Measurements from ENCODE around the gene NCBP1. TPM values are rescaled to one million over a fixed set of nuclear protein-coding genes. Genes with fewer than 3 reads are reported as not detected.
A peak's percentile ranks its signal among the peaks of the same experiment; 100 is the strongest.
"Not testable (repeated sequence)": the region's sequence is repeated elsewhere in the genome, so short reads cannot be mapped to it uniquely, and the experiment has no call there.

NCBP1 gene
- total and polyA plus RNA-seq, 2 experiments from 2014 or later, result 22.6 to 33.0 TPM

GRCh38 chr9:97615439-97616072 lies 18.1 kb upstream of the NCBP1 start:
- Histone ChIP-seq H4K20me1 (ENCODE audit: insufficient read depth, poor library complexity, severe bottlenecking) (no peaks in the 10 kb centered on the region), H3K27me3 (no peaks in the 10 kb centered on the region), H3K4me2 (no peak overlapping the region), H2AFZ (no peak overlapping the region), H3K79me2 (no peaks in the 10 kb centered on the region), H3K9me3 (ENCODE audit: low read depth) (no peaks in the 10 kb centered on the region), H3K36me3 (replicated peaks; ENCODE audit: insufficient read depth, low read depth) (no peaks in the 10 kb centered on the region), H3K9me2 (replicated peaks; ENCODE audit: insufficient read depth) (no peaks in the 10 kb centered on the region), H3K4me3 (no peak overlapping the region), H3K27ac (no peak overlapping the region), H3K4me1 (ENCODE audit: insufficient read depth) (no peaks in the 10 kb centered on the region)
- peak; percentile 79 for DNase-seq (ENCODE audit: low spot score)
- TF ChIP-seq EZH2 (IDR thresholded peaks at IDR 0.05; ENCODE audit: borderline replicate concordance) (no peak), CTCF (IDR thresholded peaks at IDR 0.05; ENCODE audit: poor library complexity) (peak; percentile 93)

GRCh38 chr9:97617939-97618416 lies 15.6 kb upstream of the NCBP1 start:
- TF ChIP-seq EZH2phosphoT487 (IDR thresholded peaks at IDR 0.05; ENCODE audit: low read depth, severe bottlenecking, unreplicated experiment) (no peak), CTCF (IDR thresholded peaks at IDR 0.05; ENCODE audit: poor library complexity) (no peak), EZH2 (IDR thresholded peaks at IDR 0.05; ENCODE audit: borderline replicate concordance) (no peak)
- DNase-seq (ENCODE audit: low spot score), result no peak
- Histone ChIP-seq H4K20me1 (ENCODE audit: insufficient read depth, poor library complexity, severe bottlenecking) (no peaks in the 10 kb centered on the region), H3K79me2 (no peaks in the 10 kb centered on the region), H2AFZ (no peak overlapping the region), H3K27ac (no peak overlapping the region), H3K4me3 (no peak overlapping the region), H3K9me2 (replicated peaks; ENCODE audit: insufficient read depth) (no peaks in the 10 kb centered on the region), H3K4me2 (no peak overlapping the region), H3K27me3 (no peaks in the 10 kb centered on the region), H3K4me1 (ENCODE audit: insufficient read depth) (no peaks in the 10 kb centered on the region), H3K36me3 (replicated peaks; ENCODE audit: insufficient read depth, low read depth) (no peaks in the 10 kb centered on the region), H3K9me3 (ENCODE audit: low read depth) (no peaks in the 10 kb centered on the region)
- WGBS (ENCODE audit: low lambda C conversion rate, missing lambda C conversion rate), result 97% methylated on average over 1 of the region's 1 CpG

DNA sequence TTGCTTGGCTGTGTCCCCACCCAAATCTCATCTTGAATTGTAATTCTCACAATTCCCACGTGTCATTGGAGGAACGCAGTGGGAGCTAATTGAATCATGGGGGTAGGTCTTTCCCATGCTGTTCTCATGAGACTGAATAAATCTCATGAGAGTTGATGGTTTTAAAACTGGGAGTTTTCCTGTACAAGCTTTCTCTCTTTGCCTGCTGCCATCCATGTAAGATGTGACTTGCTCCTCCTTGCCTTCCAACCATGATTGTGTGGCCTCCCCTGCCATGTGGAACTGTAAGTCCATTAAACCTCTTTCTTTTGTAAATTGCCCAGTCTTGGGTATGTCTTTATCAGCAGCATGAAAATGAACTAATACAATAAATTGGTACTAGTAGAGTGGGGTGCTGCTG lies 13.6 kb upstream of the NCBP1 start:
- not testable (repeated sequence) for H3K27me3 ChIP-seq; H3K4me1 ChIP-seq (ENCODE audit: insufficient read depth); H3K36me3 ChIP-seq (replicated peaks; ENCODE audit: insufficient read depth, low read depth); H3K4me3 ChIP-seq; H4K20me1 ChIP-seq (ENCODE audit: insufficient read depth, poor library complexity, severe bottlenecking); H3K9me3 ChIP-seq (ENCODE audit: low read depth); H2AFZ ChIP-seq; H3K79me2 ChIP-seq; DNase-seq (ENCODE audit: low spot score); H3K27ac ChIP-seq; H3K4me2 ChIP-seq; H3K9me2 ChIP-seq (replicated peaks; ENCODE audit: insufficient read depth)
- WGBS (ENCODE audit: low lambda C conversion rate, missing lambda C conversion rate), result 97% methylated on average over 2 of the region's 2 CpGs

GRCh38 chr9:97622483-97622882 lies 11.1 kb upstream of the NCBP1 start:
- not testable (repeated sequence) for H2AFZ ChIP-seq; H3K4me3 ChIP-seq; H4K20me1 ChIP-seq (ENCODE audit: insufficient read depth, poor library complexity, severe bottlenecking); H3K27ac ChIP-seq; H3K4me1 ChIP-seq (ENCODE audit: insufficient read depth); H3K9me3 ChIP-seq (ENCODE audit: low read depth); H3K4me2 ChIP-seq; DNase-seq (ENCODE audit: low spot score); H3K27me3 ChIP-seq; H3K9me2 ChIP-seq (replicated peaks; ENCODE audit: insufficient read depth); H3K36me3 ChIP-seq (replicated peaks; ENCODE audit: insufficient read depth, low read depth)
- 99% methylated on average over 5 of the region's 5 CpGs for WGBS (ENCODE audit: low lambda C conversion rate, missing lambda C conversion rate)
- peaks cover 15% of the 10 kb centered on the region for H3K79me2 ChIP-seq

Data from hepatocyte (in vitro differentiated cells).